Activated T-helper 1 cell treated with Interleukin-2 at 50 U/mL for 16 hours (primary cell): ENCODE results near the gene LGR5.

Experiments used
- DNase-seq: peaks from one replicate; pipeline ENCODE4 v3.0.0-alpha.2; 2020; ENCODE audit warnings: low read depth

Gene LGR5

DNA sequence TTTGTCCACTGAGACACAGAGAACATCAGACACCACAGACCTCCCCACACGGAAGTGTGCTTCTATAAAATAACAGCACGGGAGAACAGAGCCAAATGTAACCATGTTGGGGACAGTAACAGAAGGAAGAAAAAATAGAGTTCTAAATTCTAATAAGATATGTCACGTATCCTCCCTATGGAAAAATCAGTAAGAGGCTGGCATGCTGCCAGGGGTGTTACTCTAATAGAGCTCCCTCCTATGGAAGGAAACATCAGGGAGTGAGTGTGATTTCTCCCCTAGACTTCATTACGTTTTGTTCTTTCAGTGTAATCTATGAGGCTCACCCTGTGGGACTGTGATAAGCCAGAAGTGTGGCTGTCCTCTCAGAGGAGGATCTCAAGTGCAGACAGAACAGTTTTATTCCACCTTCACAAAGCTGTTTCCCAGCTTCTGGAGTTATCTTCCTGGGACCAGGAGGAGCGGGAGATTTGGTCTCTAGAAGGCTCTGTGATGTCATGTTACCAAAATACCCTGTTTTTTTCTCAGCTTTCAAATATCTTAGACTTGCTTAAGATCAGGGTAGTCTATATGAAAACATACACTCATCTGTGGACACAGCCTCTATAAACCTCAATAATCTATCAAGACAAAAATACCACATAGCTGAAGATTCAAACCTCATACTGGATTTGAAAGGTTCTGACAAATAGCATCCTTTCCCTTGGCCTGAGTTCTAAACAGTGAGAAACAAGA is 154.8 kb downstream of the LGR5 start:
- DNase-seq: no peak

DNA sequence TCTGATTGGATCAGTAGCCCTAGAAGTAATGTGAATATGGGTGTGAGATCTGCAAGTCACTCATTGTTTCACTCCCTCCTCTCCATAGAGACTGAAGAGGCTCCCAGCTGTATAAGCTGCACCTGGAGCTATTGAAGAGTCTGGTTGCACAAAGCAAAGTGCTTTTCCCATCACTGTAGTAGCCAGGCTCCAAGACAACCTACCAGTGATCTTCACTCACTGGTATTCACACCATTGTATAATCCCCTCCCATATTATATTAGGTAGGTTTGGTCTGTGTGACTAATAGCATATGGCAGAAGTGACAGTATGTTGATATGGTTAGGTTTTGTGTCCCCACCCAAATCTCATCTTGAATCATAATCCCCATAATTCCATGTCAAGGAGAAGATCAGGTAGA is 159.6 kb downstream of the LGR5 start:
- DNase-seq: no peak

DNA sequence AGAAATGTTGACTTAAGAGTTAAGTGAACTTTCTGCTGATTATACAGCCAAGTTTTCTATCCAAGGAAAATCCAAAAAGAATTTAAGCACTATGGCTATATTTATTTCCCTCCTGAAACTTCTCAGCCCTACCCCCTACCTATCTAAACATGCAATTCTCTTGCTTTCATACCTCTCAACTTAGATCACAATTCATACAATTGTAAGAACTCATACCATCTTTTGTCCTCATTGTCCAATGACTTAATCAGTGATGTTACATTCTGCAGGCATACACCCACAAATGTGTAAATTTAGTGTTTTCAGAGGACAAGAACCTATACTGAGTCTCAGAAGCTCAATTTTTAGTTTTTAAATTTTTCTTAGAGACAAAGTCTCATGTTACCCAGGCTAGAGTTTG is 161.9 kb downstream of the LGR5 start:
- no peak for DNase-seq

DNA sequence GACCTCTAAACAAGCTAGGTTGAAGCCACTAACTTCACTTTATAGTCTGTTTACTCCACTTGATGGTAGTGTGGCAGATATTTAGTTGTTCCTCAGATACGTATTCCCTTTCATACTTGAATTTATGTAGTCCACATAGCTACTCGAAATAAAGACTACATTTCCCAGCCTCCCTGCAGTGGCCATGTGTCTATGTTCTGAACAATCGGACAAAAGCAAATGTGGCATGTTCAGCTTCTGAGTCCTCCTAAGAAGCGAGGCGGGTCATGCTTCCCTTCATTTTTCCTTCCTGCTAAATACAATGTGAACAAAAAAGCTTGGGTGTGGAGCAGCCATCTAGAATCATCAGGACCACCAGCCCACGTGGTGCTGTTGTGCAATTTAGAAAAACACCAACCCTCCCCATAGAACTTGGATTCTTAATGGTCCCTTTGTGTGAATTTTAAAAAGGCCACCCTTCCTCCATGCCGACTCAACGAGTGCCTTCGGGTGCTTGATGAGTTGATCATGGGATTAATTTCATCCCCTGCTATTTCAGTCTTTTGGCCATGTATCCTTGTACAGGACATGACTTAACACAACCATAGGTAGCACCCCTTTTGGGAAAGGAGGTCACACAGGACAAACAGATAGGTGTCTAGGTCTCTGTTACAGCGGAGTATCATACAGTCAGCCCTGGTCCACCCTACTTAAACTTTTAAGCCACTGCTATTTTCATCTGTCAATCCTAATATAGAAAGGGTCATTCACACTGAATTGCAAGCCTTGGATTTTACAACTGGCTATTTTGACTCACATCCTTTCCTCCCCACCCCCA is 163.4 kb downstream of the LGR5 start:
- no peak for DNase-seq

DNA sequence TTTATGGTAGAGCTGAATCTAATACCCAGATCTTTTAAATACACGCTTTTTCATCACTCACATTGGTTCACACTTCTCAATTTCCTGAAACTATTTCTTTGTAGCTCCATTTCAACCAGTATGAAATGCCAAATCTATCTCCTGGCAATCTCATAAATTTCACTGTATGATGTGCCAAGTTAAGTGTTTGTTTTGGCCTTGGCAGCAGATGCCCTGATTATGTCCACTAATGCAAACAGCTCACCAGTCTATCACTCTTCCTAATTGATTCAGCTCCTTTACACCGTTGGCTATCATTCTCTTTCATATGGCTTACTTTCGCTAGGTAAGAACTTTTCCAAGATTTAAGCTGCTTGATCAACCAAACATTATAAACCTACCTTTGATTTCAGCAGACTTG is 165.4 kb downstream of the LGR5 start:
- DNase-seq: no peak

DNA sequence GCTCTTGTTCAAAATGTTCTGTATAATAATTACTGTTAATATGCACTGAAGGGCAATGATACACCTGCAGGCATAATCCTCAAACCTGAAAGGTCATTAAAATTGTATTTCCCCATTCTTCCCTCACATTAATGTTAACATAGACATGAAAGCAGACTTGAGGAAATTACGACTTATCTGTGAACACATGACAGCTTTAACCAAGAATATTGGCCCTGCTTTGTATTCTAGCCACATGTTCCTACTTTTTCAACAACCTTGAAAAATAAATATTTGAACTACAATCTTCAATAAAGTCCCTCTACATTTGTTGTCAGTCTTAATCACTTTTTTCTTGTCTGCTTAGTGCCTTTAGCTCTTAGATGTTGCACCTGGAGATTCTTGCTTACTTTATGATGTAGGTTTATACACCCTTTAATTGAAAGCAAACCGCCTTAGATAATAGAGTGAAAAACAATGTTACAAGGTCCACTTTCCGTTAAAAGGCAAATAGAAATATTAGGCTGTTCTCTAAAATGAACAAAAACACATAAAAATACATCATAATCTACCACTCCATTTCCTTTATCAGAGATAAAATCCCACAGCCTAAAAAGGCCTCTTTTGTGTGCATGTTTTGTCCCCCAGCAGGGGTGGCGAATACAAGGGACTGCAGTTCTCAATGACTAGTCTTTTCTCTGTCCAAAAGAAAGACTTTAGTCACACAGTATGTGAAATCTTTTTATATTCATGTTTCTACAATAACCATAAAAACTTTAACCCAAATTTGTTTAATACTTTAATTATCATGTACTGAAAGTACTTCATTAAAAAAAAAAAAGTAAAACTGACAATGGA is 168.1 kb downstream of the LGR5 start:
- DNase-seq: no peak

DNA sequence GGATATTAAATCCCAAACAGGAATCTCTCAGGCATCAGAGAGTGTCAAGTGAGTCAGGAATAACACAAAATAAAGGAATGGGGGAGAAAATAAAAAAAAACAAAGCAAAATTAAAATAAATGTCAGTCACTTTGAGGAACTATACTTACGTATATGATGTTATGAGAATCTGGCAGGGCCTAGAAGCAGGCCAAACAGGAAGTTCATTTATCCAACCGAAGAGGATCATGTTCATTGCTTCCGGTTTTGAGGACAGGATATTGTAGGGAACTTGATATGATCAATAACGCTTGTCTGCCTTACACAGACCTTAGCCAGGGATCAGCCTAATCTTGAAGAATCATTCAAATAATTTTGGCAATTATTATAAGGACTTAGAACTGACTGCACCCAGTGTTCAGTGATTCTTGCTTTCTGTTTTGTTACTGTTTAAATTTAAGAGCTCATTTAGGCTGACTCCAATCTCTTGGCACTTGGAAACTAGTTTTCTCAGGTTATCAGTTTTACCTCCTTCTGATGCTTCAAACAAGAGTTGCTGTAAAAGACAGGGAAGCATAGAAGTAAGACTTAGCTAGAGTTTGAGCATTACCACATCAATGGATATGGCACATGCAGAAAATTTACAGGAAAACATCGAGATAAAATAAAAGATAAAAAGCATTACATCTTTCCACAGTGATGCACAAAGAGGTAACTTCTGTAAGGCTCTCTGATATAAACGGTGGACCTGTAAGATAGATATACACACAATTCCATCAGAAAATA is 170.6 kb downstream of the LGR5 start:
- no peak for DNase-seq

DNA sequence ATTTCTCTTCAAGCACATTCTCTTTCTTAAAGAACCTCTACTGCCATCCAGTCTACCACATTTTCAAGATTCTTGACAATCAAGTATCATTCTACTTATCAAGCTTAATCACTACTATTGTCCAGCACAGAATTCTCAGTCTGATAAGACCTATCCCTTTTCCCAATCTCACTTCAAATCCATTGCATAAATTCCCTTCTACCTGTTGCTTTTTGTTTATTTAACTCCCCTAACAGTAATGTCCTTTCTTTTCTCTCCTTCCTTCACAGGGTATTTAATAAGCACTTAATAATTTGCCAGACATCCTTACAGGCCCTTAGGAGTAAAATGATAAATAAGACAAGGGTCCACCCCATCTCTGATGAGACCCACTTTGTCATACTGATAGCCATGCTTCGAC is 182.3 kb downstream of the LGR5 start:
- no peak for DNase-seq

DNA sequence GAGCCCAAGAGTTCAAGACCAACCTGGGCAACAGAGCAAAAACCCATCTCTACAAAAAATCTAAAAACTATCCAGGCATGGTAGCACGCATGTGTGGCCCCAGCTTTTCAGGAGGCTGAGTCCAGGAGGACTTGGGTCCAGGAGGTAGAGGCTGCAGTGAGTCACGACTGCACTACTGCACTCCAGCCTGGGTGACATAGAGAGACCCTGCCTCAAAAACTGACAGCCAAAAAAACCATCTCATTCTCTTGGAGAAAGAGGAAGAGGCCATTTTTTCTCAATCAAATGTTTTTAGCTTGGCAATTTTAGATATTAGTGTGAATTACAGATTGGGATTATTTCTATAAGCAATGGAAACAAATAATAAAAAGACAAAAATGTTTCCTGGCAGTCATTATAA is 185.9 kb downstream of the LGR5 start:
- DNase-seq: no peak

DNA sequence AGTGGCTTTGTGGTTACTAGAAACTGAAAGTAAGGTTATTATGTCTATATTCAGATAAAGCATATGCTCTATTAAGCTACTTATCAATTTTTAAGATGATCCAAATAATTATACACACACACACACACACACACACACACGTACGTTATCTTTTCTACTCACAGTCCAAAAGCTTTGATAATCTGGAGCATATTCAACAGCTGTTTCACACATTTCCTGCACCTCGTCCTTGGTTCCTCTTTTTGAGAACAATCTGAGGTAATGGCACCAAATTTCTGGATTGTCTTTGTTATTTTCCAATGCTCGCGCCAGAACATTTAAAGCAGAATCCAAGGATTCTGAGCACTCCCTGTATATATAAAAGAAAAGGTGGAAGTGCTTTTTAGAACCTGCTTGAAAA is 186.5 kb downstream of the LGR5 start:
- DNase-seq: no peak

DNA sequence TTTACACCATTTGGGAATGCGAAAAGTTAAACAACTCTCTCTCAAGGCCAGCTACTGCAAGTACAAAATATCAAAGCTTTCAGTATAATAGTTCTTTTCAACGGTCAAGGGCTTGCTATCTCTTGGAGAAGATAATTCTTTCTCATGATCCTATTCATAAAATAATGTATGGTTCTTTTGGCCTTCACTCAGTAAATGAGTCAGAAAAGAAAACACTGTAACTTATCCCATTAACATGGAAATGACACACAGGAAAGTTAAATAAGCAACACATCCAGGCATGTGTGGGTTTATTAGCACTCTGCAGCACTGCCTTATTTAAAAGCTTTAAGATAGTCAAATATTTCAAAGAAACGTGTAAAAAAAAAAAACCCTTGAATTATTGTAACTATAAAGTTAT is 187.2 kb downstream of the LGR5 start:
- no peak for DNase-seq

DNA sequence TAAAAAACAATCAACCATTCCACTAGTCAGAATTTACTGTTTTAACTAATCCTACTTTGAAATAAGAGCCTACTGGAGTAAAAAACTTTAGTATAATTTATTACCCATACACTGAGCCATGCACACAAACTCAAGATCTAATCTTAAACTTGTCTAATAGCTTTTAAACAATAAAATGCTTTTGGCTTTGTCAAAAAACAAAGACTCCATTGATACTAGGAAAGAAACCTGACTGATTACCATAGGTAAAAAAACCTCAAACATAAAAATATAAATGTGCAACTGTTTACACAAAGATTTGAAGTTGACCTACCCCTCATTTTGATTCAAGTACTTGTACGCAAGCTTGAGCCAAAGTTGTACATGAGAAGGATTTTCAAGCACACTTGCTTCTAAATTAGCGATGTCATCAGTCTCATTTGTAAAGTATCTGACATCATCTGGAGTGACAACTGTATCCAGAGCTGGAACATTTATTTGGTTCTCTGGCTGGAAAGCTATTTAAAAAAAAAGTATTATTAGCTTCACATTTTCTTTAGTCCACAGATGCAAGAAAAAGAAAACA is 187.9 kb downstream of the LGR5 start:
- no peak for DNase-seq
